ENCODE data around the gene GPR42.
A peak's percentile ranks its signal among the peaks of the same experiment; 100 is the strongest.
"Not testable (repeated sequence)": the region's sequence is repeated elsewhere in the genome, so short reads cannot be mapped to it uniquely, and the experiment has no call there.

Gene GPR42

DNA sequence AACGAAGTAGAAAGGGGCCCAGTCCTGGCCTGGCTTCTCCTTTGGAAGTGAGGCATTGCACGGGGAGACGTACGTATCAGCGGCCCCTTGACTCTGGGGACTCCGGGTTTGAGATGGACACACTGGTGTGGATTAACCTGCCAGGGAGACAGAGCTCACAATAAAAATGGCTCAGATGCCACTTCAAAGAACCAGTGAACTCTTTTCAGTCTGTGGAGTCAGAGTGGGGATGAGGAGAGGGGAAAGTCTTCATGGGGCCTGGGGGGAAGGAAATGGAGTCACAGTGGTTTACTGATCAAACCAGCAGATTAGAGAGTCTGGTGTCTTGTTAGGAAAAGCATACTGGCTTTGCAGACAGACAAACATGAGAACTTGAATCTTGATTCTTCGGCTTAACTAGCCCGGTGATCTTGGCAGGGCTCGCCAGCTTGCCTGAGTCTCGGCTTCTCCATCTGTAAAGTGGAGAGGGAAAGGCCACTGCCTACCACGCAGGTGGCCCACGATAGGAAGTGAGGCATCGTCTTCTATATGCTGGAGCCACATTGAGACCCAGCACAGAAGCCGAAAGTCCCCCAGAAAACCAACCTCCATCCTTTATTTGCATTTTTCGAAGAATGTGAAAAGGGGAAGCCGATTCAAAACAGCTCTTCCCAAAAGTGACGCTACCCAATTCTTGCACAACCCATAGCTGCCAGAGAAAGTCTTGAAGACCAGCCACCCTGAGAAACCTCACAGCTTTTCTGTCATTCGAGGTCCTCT lies 23.5 kb upstream of the GPR42 start, which contains the start of gene FFAR1:
FFAR1 (plus strand) TSS at position 732 of the 759 bp plus-strand sequence. CDS start 3,650 bp downstream, outside the sequence.
- no peak for DNase-seq (ENCODE audit: low spot score)

DNA sequence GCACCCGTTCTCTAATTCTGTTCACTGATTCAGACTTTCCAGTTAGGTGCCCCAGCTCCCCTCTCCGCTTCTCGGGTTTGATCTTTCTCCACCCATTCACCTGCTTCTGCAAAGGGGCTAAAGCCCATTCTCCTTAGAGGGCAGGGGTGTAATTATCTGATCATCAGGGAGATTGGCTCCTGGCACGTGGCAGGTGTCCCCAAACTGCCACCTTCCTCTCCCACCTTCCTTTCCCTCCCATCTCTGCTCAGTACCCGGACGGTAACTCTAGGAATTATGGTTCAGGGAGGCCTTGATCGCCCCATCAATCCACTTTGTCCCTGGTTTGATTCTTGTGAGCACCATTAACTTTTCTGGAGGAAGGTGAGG lies 23.0 kb upstream of the GPR42 start:
- no peak for DNase-seq (ENCODE audit: low spot score)

DNA sequence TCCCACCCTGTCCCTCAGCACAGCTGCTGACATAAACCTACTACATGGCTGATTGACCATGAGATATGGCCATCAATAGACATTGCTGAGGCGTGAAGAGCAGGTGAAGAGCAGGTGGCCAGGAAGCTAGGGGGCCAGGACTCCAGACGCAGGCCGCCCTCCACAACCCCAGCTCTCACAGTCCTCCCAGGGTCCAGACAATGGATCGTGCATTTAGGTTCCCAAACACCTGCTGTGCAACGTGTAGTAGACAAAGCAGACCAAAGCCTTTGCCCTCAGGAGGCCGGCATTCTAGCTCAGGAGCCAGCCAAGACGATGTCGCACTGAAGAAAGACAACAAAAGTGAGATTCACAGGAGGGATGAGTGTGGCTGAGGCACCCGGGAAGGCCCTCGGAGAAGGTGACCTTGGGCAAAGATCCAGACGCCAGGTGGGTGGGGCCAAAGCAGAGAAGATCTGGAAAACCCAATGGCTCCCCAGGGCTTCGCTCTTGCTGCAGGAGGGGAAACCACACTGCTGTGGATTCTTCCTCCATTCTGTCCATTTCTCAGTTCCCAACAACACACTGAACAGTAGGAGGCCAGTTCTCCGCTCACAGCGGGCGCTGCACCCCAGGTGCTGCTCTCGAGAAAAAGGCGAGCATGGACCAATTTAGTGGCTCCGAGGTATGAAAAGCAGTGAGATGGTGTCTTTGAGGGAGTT lies 21.8 kb upstream of the GPR42 start:
- no peak for DNase-seq (ENCODE audit: low spot score)

DNA sequence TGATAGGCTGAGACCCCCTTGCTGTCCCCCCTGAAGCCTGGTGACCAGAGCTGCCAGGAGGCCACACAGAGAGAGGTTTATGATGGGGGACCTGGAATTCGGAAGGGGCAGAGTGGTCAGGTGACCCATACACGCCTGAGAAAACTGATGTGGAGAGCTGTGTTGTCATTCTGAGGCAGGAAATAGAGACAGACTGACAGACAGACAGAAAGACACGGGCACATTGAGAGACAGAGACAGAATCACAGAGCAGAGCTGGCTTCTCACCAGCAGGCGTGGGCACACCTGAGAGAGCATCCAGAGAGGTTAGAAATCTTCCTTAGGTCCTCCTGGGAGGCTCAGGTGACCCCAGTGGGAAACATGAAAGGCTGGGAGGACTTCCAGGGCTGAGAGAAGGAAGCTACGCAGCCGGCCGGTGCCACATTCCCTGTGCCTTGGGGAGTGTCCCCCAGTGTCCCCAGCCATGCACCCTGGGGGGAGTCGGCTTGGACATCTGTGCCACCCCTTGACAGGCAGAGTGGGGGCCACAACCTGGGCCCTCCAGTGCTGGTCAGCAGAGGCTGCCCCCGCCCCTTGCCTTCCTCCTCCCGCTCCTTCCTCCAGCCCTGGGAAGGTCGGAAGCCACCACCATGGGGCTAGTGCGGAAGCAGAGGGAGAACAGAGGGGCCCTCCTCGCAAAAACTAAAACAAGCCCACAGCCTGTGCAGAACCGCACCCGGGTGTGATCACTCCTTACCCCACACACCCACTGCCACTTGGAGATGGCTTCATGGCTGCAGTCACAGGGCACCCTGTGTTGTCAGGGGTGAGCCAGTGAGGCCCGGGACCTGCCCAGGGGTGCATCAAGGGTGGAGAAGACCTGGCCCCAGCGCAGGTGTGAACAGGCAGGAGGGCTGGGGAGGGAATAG lies 21.0 kb upstream of the GPR42 start:
- no peak for DNase-seq (ENCODE audit: low spot score)

DNA sequence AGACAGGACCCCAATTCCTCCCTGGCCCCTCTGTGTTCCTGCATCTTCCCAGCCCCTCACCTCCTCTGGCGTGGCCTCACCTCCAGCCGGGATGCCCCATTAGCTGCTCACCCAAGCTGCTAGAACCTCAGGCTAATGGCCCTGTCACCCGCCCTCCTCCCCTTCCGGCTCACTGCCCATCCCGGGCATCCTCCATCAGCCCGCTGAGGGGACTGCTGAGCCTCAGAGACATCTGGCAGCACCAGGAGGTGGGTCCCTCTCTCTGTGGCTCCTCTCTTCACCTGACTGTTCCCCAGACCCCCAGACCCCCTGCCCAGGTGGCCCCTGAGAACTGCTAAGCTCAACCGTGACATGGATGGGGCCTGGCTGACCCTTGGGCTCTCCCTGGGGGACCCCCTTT lies 20.3 kb upstream of the GPR42 start:
- DNase-seq (ENCODE audit: low spot score) = no peak

DNA sequence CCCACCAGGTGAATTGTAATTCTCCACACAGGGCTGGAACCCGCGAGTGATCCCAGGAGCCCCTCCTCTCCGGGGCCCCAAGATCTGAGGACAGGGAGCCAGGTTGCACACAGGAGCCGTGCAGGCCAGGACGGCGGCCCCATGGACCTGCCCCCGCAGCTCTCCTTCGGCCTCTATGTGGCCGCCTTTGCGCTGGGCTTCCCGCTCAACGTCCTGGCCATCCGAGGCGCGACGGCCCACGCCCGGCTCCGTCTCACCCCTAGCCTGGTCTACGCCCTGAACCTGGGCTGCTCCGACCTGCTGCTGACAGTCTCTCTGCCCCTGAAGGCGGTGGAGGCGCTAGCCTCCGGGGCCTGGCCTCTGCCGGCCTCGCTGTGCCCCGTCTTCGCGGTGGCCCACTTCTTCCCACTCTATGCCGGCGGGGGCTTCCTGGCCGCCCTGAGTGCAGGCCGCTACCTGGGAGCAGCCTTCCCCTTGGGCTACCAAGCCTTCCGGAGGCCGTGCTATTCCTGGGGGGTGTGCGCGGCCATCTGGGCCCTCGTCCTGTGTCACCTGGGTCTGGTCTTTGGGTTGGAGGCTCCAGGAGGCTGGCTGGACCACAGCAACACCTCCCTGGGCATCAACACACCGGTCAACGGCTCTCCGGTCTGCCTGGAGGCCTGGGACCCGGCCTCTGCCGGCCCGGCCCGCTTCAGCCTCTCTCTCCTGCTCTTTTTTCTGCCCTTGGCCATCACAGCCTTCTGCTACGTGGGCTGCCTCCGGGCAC lies 19.3 kb upstream of the GPR42 start:
- DNase-seq (ENCODE audit: low spot score) = no peak

DNA sequence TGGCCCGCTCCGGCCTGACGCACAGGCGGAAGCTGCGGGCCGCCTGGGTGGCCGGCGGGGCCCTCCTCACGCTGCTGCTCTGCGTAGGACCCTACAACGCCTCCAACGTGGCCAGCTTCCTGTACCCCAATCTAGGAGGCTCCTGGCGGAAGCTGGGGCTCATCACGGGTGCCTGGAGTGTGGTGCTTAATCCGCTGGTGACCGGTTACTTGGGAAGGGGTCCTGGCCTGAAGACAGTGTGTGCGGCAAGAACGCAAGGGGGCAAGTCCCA lies 18.8 kb upstream of the GPR42 start:
- DNase-seq (ENCODE audit: low spot score) = no peak

DNA sequence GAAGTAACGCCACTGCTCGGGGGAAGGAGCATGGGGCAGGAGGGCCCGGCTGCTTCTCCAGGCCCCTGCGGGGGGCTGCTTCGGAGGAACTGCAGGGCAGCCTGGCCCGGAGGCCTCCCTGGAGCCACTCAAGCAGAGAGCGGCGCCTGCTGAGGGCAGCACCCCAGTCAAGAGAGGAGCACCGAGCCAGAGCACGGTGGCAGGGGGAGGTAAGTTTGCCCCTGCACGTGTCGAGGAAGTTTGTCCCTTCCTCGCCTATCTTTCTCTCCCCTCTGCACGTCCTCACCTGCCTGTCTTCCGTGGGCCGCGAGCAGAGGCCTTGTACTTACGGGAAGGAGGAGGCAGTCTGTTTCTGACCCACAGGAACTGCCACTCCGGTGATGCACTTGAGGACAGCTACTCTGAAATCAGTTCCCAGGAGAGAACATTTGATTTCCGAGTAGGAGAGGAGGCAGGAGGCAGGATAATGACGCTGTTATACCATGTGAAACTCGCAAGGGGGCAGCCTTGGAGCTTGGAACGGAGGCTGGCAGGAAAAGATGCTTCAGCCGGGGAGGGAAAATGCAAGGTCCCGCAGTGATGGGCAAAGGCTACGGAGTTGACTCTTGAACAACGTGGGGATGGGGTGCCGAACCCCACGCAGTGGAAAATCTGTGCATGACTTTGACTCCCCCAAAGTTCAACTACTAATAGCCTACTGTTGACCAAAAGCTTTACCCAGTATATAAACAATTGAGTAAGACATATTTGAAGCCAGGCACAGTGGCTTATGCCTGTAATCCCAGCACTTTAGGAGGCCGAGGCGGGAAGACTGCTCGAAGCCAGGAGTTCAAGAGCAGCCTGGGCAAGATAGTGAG lies 18.2 kb upstream of the GPR42 start:
- DNase-seq (ENCODE audit: low spot score) = peak; percentile 81

DNA sequence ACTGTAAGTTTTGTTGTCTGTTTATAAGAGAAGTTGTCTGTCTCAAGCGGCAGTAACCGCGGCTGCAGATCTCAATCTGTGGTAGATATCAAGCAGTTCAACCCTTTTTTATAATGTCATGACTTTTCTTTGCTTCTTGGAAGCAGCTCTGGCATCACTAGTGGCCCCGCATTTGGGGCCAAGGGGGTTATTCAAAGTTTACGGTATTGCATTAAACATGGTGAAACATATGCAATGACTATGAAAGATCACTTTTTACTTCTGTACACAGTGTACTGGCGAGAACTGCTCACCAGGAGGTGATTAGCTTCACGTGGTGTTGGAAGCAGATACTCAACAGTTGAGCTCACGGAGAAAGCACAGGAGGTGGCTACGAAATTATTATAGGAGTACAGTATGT lies 17.2 kb upstream of the GPR42 start:
- no peak for DNase-seq (ENCODE audit: low spot score)

DNA sequence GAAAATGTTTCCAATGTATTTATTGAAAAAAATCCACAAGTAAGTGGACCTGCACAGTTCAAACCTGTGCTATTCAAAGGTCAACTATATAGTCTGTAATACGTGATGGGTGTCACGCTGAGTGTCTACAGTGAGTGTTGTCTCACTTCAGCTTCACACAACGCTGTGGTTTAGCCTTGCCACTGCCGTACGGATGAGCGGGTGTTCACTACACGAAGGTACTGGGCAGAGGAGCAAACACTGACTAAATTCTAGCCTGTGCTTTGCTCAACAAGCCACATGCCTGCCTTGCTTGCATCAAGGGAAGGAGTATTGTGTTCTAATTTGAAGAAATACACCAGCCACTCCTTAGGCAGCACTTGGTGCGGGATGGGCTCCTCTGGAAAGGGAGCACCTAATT lies 16.0 kb upstream of the GPR42 start:
- no peak for DNase-seq (ENCODE audit: low spot score)

DNA sequence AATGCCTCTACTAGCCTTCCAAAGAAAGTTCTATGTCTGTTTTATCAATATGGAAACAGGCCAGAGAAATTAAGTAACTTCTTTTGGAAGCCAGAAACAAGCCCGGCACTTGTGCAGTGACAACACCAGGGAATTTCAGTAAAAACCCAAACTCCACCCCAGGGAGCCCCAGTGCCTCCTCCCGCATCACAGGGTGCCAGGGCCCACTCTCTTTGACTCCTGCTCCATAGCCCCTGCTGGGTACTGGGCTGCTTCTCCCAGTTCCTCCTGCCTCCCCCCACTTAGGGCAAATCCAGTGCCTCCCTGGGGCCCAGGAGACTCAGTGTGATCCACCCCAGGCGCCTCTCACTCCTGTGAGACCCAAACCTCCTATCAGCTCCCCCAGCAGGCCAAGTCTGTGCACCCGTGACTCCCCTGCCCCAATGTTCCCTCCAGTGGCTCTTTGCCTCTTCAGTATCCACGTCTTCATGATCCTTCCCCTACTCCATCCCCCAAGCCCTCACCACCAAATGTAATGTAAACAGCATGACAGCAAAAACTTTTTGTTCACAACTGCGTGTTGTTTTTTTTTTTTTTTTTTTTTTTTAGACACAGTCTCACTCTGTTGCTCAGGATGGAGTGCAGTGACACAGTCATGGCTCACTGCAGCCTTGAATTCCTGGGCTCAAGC lies 14.9 kb upstream of the GPR42 start:
- DNase-seq (ENCODE audit: low spot score) = no peak

DNA sequence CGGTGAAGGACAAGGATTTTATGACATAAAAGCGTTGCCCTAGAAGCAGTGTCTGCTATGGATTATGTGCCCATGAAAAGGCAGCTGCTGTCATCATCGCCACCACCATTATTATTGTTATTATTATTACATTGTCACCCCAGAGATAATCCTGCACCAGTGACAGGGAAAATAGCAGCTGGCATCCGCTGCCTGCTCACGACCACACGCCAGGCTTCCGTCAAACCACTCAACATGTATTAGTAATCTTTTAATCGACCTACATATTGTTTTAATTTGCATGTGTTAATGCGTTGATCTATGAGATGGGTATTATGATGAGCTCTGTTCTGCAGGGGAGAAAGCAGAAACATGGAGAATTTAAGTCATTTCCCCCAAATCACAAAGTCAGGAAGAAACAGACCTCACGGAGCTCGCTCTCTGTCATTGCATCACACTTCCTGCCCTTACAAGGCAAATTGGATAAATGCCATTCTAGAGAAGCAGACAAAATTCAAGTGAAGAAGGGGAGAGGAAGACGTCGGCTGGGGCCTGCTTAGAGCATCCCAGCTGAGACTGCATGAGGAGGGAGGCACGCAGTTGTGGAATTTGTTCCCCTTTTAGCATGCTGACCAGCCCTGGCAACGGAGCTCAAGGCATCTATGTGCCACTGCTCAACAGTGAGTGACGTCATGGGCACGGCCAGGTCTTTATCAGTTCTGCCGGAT lies 12.8 kb upstream of the GPR42 start, which contains the start of gene FFAR3:
FFAR3 (plus strand) TSS at position 594 of the 707 bp plus-strand sequence. CDS start 431 bp downstream, outside the sequence.
- no peak for DNase-seq (ENCODE audit: low spot score)

DNA sequence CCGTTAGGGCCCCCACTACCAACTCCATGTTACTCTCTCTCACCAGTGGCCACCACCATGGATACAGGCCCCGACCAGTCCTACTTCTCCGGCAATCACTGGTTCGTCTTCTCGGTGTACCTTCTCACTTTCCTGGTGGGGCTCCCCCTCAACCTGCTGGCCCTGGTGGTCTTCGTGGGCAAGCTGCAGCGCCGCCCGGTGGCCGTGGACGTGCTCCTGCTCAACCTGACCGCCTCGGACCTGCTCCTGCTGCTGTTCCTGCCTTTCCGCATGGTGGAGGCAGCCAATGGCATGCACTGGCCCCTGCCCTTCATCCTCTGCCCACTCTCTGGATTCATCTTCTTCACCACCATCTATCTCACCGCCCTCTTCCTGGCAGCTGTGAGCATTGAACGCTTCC lies 12.0 kb upstream of the GPR42 start:
- DNase-seq (ENCODE audit: low spot score) = not testable (repeated sequence)

DNA sequence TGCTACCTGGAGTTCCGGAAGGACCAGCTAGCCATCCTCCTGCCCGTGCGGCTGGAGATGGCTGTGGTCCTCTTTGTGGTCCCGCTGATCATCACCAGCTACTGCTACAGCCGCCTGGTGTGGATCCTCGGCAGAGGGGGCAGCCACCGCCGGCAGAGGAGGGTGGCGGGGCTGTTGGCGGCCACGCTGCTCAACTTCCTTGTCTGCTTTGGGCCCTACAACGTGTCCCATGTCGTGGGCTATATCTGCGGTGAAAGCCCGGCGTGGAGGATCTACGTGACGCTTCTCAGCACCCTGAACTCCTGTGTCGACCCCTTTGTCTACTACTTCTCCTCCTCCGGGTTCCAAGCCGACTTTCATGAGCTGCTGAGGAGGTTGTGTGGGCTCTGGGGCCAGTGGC lies 11.5 kb upstream of the GPR42 start:
- not testable (repeated sequence) for DNase-seq (ENCODE audit: low spot score)

DNA sequence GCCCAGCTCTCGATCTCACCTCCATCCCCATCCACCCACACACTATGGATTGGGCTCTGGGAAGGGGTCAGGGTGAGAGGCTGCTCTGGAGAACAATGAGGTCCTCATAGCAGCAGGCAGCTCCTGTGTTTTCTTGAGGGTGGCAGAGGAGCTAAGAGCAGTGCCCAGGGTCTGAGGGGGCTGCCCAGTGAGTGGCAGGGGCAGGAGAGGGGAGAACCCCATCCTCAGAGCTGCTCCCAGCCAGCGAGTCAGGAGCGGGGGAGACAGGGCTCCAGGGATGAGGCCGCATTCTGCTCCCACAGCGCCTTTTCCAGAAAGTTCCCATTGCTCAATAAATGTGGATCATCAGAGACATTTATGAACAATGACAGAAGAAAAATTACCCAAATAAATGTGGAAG lies 10.8 kb upstream of the GPR42 start:
- DNase-seq (ENCODE audit: low spot score) = not testable (repeated sequence)

DNA sequence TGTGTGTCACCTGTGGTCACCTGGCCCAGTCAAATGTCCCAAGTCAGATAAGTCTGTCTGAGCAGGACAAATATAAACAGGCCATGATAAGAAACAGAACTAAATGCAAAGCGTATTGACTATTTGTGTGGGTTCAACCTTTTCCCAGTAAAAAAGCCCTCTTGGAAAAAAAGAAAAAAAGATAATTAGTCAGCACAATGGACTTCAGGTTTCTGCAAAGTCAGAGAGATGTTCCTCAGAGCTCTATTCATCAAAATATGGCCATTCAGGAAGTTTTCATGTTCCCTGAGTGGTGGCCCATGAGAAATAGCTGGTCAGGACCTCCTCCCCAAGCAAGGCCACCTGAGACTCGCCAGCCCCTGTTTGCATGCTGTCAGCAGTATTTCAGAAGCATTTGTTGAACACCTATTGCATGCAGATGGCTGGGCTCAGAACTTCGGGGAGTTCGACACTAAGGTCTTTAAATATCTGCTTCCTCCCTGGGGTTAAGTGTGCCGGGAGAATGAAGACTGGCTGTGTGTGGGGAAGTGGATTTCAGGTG lies 9.9 kb upstream of the GPR42 start:
- no peak for DNase-seq (ENCODE audit: low spot score)

DNA sequence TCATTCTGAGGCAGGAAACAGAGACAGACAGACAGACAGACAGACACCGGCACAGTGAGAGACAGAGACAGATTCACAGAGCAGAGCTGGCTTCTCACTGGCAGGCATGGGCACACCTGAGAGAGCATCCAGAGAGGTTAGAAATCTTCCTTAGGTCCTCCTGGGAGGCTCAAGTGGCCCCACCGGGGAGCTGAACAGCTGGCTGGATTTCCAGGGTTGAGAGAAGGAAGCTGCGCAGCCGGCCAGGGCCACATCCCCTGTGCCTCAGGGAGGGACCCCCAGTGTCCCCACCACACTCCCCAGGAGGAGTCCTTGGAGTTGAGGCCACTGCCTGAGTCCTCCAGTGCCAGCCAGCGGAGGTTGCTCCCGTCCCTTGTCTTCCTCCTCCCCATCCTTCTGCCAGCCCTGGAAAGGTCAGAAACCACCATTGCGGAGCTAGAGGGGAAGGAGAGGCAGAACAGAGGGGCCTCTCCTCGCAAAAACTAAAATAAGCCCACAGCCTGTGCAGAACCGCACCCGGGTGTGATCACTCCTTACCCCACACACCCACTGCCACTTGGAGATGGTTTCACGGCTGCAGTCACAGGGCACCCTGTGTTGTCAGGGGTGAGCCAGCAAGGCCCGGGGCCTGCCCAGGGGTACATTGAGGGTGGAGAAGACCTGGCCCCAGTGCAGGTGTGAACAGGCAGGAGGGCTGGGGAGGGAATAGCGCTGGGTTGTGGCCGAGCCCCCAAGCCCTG lies 8.4 kb upstream of the GPR42 start:
- no peak for DNase-seq (ENCODE audit: low spot score)

DNA sequence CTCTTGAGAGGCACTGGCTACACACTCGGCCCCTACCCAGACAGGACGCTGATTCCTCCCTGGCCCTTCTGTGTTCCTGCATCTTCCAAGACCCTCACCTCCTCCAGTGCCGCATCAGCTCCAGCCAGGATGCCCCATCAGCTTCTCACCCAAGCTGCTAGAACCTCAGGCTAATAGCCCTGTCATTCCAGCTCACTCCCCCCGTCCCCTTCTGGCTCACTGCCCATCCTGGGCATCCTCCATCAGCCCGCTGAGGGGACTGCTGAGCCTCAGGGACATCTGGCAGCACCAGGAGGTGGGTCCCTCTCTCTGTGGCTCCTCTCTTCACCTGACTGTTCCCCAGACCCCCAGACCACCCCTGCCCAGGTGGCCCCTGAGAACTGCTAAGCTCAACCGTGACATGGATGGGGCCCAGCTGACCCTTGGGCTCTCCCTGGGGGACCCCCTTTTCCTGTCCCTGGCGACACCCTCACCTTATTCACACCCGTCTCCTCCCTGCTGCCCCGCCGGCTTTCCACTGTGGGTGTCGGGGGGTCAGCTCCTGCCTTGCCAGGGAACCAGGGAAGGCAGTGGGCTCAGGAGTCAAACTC lies 7.8 kb upstream of the GPR42 start:
- DNase-seq (ENCODE audit: low spot score) = no peak
